Measurements from ENCODE around the gene KCNIP1. TPM values are rescaled to one million over a fixed set of nuclear protein-coding genes. Genes with fewer than 3 reads are reported as not detected.

The KCNIP1 gene
- total RNA-seq, 1 experiment from 2014 or later = not detected

DNA sequence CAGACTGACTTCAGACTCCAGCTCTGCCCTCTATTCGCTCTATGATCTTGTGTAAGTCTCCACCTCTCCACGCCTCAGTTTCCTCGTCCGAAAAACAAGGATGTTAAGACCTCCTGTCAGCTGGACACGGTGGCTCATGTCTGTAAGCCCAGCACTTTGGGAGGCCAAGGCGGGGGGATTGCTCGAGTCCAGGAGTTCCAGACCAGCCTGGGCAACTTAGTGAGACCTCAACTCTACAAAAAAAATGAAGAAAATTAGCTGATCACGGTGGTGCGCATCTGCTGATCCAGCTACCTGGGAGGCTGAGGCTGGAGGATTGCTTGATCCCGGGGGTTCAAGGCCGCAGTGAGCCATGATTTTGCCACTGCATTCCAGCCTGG, 243.1 kb downstream of the KCNIP1 start:
- Histone ChIP-seq H3K9me2 (ENCODE audit: insufficient read depth) (no peaks in the 10 kb centered on the region), H3K27me3 (ENCODE audit: insufficient read depth, low read length) (peaks cover 13% of the 10 kb centered on the region; the same call in 1 of the 2 replicates), H4K20me1 (ENCODE audit: insufficient read depth) (no peaks in the 10 kb centered on the region), H3K4me1 (ENCODE audit: control insufficient read depth in 1 of 2, insufficient read depth in 2 of 2, low read length in 2 of 2) (peaks cover 0 to 10% of the 10 kb centered on the region in 2 experiments; a peak in 1 of 4 replicates), H3K79me2 (ENCODE audit: insufficient read depth, low read length) (no peaks in the 10 kb centered on the region), H3K9me3 (ENCODE audit: control insufficient read depth in 1 of 2, insufficient read depth in 1 of 2, low read depth in 1 of 2, low read length in 2 of 2) (no peaks in the 10 kb centered on the region), H3K4me2 (ENCODE audit: low read length) (no peak overlapping the region), H2AFZ (ENCODE audit: low read depth, low read length, poor library complexity, severe bottlenecking) (no peak overlapping the region), H3K36me3 (ENCODE audit: control insufficient read depth in 1 of 2, insufficient read depth in 2 of 2, low read length in 2 of 2) (no peaks in the 10 kb centered on the region), H3K27ac (ENCODE audit: low read depth, low read length) (no peak overlapping the region), H3K4me3 (replicated peaks in 1 of 2; ENCODE audit: low read depth in 1 of 2, low read length in 2 of 2) (no peak overlapping the region), H3K9ac (ENCODE audit: low read length) (no peak overlapping the region)
- POLR2A ChIA-PET = no interaction called here
- RAD21 ChIA-PET (ENCODE audit: low non-redundant PET in 1 of 2, low total read pairs in 2 of 2, uncharacterized antibody in 2 of 2, unreplicated experiment in 2 of 2) = interaction anchor here in 1 of 2 experiments (3.3 kb wide), 1 partner anchor 44 kb away, joined by 13 read pairs; no protein-coding TSS in a partner anchor
- CTCF ChIA-PET = interaction anchor here (9.5 kb wide), 1 partner anchor 45 kb away, joined by 113 read pairs; no protein-coding TSS in a partner anchor
- intact Hi-C loops (cut with micrococcal nuclease) = loop anchor here (10.0 kb wide), 3 partner anchors 148 to 1158 kb away; no protein-coding TSS in a partner anchor
- TF ChIP-seq POLR2A (IDR thresholded peaks at IDR 0.05; ENCODE audit: borderline replicate concordance, extremely low read depth, insufficient read depth, insufficient read length) (no peak), SIN3A (IDR thresholded peaks at IDR 0.05; ENCODE audit: low read depth) (no peak), ELF1 (IDR thresholded peaks at IDR 0.05; ENCODE audit: borderline replicate concordance, low read depth) (no peak), FOSL1 (IDR thresholded peaks at IDR 0.05; ENCODE audit: low read depth) (no peak), JUND (IDR thresholded peaks at IDR 0.05) (no peak), TCF7L2 (IDR thresholded peaks at IDR 0.05; ENCODE audit: borderline replicate concordance, extremely low read depth, insufficient read depth, insufficient read length) (no peak), EZH2phosphoT487 (IDR thresholded peaks at IDR 0.05; ENCODE audit: borderline replicate concordance) (no peak), POLR2AphosphoS5 (IDR thresholded peaks at IDR 0.05; ENCODE audit: low read depth, low read length) (no peak), SRF (IDR thresholded peaks at IDR 0.05; ENCODE audit: low read depth) (no peak), SP1 (IDR thresholded peaks at IDR 0.05; ENCODE audit: low read depth) (no peak), ZNF274 (IDR thresholded peaks at IDR 0.05; ENCODE audit: low read depth, low read length) (no peak), ZFX (IDR thresholded peaks at IDR 0.05) (no peak), EZH2 (IDR thresholded peaks at IDR 0.05) (no peak)
- TF ChIP-seq, protein P1, sequence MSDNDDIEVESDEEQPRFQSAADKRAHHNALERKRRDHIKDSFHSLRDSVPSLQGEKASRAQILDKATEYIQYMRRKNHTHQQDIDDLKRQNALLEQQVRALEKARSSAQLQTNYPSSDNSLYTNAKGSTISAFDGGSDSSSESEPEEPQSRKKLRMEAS (IDR thresholded peaks at IDR 0.05) = no peak
- TF ChIP-seq, protein P2, sequence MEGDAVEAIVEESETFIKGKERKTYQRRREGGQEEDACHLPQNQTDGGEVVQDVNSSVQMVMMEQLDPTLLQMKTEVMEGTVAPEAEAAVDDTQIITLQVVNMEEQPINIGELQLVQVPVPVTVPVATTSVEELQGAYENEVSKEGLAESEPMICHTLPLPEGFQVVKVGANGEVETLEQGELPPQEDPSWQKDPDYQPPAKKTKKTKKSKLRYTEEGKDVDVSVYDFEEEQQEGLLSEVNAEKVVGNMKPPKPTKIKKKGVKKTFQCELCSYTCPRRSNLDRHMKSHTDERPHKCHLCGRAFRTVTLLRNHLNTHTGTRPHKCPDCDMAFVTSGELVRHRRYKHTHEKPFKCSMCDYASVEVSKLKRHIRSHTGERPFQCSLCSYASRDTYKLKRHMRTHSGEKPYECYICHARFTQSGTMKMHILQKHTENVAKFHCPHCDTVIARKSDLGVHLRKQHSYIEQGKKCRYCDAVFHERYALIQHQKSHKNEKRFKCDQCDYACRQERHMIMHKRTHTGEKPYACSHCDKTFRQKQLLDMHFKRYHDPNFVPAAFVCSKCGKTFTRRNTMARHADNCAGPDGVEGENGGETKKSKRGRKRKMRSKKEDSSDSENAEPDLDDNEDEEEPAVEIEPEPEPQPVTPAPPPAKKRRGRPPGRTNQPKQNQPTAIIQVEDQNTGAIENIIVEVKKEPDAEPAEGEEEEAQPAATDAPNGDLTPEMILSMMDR (IDR thresholded peaks at IDR 0.05 in 2 of 3, conservative IDR thresholded peaks at IDR 0.05 in 1 of 3; ENCODE audit: borderline replicate concordance in 1 of 3, insufficient read depth in 1 of 3, low read depth in 2 of 3, low read length in 2 of 3) = no peak
- no TSS peak for BruUV-seq (replicated peaks)
- ATAC-seq (no peak), DNase-seq (ENCODE audit: low read depth, low spot score) (no peak)
